ENCODE data around the gene EML1. TPM values are rescaled to one million over a fixed set of nuclear protein-coding genes. Genes with fewer than 3 reads are reported as not detected.

EML1 gene
- total RNA-seq, 1 experiment from 2014 or later, result 16.1 TPM

DNA sequence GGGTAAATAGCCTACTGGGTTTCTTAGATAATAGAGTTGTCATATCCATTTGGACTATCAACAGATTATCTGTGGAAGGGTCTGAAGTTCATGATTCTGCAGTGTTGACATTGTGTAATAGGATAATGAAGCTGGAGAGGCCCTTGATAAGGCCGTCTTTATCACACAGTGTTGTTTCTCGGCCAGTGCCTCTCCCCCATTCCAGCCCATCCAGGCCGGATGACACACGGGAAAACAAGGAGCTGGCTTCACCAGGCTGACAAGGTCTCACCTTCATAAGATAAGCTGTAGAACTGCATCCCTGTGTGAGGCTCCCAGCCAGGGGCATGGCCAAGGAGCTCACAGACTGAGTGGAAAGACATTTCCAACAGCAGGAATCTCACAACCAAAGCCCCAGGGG lies 8.7 kb upstream of the EML1 start (continued):
- TF ChIP-seq, protein P1, sequence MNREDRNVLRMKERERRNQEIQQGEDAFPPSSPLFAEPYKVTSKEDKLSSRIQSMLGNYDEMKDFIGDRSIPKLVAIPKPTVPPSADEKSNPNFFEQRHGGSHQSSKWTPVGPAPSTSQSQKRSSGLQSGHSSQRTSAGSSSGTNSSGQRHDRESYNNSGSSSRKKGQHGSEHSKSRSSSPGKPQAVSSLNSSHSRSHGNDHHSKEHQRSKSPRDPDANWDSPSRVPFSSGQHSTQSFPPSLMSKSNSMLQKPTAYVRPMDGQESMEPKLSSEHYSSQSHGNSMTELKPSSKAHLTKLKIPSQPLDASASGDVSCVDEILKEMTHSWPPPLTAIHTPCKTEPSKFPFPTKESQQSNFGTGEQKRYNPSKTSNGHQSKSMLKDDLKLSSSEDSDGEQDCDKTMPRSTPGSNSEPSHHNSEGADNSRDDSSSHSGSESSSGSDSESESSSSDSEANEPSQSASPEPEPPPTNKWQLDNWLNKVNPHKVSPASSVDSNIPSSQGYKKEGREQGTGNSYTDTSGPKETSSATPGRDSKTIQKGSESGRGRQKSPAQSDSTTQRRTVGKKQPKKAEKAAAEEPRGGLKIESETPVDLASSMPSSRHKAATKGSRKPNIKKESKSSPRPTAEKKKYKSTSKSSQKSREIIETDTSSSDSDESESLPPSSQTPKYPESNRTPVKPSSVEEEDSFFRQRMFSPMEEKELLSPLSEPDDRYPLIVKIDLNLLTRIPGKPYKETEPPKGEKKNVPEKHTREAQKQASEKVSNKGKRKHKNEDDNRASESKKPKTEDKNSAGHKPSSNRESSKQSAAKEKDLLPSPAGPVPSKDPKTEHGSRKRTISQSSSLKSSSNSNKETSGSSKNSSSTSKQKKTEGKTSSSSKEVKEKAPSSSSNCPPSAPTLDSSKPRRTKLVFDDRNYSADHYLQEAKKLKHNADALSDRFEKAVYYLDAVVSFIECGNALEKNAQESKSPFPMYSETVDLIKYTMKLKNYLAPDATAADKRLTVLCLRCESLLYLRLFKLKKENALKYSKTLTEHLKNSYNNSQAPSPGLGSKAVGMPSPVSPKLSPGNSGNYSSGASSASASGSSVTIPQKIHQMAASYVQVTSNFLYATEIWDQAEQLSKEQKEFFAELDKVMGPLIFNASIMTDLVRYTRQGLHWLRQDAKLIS (CRISPR knock-in tag; IDR thresholded peaks at IDR 0.05; ENCODE audit: borderline replicate concordance), result no peak

DNA sequence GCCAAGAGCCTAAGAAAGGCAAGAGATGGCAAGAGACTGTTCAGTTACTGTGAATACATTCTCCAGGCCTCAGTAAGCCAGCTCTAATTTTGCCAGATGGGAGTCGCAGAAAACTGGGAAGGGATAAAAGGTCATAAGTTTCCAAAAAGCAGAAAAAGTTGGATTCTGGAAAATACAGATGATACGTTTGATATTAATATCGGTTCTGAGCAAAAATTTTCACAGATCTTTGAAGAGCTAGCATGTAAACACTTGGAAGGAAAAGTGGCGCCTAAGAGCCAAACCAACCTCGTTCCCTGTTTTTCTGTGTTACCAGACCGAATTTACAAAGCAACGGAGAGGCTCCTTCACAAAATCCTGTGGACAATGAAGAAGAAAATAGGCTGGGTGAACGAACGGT lies 7.8 kb upstream of the EML1 start:
- H3K4me3 Mint-ChIP-seq, result no peak overlapping the region
- H3K27ac Mint-ChIP-seq, result no peak overlapping the region
- CTCF ChIA-PET, result no interaction called here
- H3K27me3 Mint-ChIP-seq (ENCODE audit: low read depth), result no peaks in the 10 kb centered on the region
- DNase-seq (ENCODE audit: low spot score) (no peak), ATAC-seq (no peak)
- peaks cover 12% of the 10 kb centered on the region for H3K4me1 Mint-ChIP-seq
- no peaks in the 10 kb centered on the region for H3K36me3 Mint-ChIP-seq
- no peaks in the 10 kb centered on the region for H3K9me3 Mint-ChIP-seq
- POLR2A ChIA-PET, result no interaction called here
- TF ChIP-seq, protein P1 (CRISPR knock-in tag; IDR thresholded peaks at IDR 0.05; ENCODE audit: borderline replicate concordance), result no peak
- TF ChIP-seq ZNF423 (CRISPR knock-in tag; IDR thresholded peaks at IDR 0.05), result no peak
- TF ChIP-seq, protein P2, sequence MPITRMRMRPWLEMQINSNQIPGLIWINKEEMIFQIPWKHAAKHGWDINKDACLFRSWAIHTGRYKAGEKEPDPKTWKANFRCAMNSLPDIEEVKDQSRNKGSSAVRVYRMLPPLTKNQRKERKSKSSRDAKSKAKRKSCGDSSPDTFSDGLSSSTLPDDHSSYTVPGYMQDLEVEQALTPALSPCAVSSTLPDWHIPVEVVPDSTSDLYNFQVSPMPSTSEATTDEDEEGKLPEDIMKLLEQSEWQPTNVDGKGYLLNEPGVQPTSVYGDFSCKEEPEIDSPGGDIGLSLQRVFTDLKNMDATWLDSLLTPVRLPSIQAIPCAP (CRISPR knock-in tag; IDR thresholded peaks at IDR 0.05), result no peak
- TF ChIP-seq FOXK1 (CRISPR knock-in tag; IDR thresholded peaks at IDR 0.05), result no peak
- TF ChIP-seq, protein P3, sequence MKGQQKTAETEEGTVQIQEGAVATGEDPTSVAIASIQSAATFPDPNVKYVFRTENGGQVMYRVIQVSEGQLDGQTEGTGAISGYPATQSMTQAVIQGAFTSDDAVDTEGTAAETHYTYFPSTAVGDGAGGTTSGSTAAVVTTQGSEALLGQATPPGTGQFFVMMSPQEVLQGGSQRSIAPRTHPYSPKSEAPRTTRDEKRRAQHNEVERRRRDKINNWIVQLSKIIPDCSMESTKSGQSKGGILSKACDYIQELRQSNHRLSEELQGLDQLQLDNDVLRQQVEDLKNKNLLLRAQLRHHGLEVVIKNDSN (CRISPR knock-in tag; IDR thresholded peaks at IDR 0.05), result no peak
- no peak for TF ChIP-seq OVOL2 (CRISPR knock-in tag; IDR thresholded peaks at IDR 0.05; ENCODE audit: borderline replicate concordance)
- TF ChIP-seq, protein P4, sequence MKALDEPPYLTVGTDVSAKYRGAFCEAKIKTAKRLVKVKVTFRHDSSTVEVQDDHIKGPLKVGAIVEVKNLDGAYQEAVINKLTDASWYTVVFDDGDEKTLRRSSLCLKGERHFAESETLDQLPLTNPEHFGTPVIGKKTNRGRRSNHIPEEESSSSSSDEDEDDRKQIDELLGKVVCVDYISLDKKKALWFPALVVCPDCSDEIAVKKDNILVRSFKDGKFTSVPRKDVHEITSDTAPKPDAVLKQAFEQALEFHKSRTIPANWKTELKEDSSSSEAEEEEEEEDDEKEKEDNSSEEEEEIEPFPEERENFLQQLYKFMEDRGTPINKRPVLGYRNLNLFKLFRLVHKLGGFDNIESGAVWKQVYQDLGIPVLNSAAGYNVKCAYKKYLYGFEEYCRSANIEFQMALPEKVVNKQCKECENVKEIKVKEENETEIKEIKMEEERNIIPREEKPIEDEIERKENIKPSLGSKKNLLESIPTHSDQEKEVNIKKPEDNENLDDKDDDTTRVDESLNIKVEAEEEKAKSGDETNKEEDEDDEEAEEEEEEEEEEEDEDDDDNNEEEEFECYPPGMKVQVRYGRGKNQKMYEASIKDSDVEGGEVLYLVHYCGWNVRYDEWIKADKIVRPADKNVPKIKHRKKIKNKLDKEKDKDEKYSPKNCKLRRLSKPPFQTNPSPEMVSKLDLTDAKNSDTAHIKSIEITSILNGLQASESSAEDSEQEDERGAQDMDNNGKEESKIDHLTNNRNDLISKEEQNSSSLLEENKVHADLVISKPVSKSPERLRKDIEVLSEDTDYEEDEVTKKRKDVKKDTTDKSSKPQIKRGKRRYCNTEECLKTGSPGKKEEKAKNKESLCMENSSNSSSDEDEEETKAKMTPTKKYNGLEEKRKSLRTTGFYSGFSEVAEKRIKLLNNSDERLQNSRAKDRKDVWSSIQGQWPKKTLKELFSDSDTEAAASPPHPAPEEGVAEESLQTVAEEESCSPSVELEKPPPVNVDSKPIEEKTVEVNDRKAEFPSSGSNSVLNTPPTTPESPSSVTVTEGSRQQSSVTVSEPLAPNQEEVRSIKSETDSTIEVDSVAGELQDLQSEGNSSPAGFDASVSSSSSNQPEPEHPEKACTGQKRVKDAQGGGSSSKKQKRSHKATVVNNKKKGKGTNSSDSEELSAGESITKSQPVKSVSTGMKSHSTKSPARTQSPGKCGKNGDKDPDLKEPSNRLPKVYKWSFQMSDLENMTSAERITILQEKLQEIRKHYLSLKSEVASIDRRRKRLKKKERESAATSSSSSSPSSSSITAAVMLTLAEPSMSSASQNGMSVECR (CRISPR knock-in tag; IDR thresholded peaks at IDR 0.05; ENCODE audit: borderline replicate concordance), result no peak
- TF ChIP-seq, protein P5, sequence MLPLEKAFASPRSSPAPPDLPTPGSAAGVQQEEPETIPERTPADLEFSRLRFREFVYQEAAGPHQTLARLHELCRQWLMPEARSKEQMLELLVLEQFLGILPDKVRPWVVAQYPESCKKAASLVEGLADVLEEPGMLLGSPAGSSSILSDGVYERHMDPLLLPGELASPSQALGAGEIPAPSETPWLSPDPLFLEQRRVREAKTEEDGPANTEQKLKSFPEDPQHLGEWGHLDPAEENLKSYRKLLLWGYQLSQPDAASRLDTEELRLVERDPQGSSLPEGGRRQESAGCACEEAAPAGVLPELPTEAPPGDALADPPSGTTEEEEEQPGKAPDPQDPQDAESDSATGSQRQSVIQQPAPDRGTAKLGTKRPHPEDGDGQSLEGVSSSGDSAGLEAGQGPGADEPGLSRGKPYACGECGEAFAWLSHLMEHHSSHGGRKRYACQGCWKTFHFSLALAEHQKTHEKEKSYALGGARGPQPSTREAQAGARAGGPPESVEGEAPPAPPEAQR (CRISPR knock-in tag; IDR thresholded peaks at IDR 0.05), result no peak
- TF ChIP-seq, protein P6, sequence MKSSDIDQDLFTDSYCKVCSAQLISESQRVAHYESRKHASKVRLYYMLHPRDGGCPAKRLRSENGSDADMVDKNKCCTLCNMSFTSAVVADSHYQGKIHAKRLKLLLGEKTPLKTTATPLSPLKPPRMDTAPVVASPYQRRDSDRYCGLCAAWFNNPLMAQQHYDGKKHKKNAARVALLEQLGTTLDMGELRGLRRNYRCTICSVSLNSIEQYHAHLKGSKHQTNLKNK (CRISPR knock-in tag; IDR thresholded peaks at IDR 0.05), result no peak
- TF ChIP-seq, protein P7, sequence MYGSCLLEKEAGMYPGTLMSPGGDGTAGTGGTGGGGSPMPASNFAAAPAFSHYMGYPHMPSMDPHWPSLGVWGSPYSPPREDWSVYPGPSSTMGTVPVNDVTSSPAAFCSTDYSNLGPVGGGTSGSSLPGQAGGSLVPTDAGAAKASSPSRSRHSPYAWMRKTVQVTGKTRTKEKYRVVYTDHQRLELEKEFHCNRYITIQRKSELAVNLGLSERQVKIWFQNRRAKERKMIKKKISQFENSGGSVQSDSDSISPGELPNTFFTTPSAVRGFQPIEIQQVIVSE (CRISPR knock-in tag; IDR thresholded peaks at IDR 0.05; ENCODE audit: borderline replicate concordance), result no peak
- no peak for TF ChIP-seq ZNF232 (CRISPR knock-in tag; IDR thresholded peaks at IDR 0.05)
- no peak for TF ChIP-seq KAT7 (CRISPR knock-in tag; IDR thresholded peaks at IDR 0.05; ENCODE audit: borderline replicate concordance)
- TF ChIP-seq EMX1 (CRISPR knock-in tag; IDR thresholded peaks at IDR 0.05), result no peak
- TF ChIP-seq CREM (CRISPR knock-in tag; IDR thresholded peaks at IDR 0.05), result no peak
- no peak for TF ChIP-seq ZBTB21 (CRISPR knock-in tag; IDR thresholded peaks at IDR 0.05; ENCODE audit: borderline replicate concordance)
- TF ChIP-seq, protein P8, sequence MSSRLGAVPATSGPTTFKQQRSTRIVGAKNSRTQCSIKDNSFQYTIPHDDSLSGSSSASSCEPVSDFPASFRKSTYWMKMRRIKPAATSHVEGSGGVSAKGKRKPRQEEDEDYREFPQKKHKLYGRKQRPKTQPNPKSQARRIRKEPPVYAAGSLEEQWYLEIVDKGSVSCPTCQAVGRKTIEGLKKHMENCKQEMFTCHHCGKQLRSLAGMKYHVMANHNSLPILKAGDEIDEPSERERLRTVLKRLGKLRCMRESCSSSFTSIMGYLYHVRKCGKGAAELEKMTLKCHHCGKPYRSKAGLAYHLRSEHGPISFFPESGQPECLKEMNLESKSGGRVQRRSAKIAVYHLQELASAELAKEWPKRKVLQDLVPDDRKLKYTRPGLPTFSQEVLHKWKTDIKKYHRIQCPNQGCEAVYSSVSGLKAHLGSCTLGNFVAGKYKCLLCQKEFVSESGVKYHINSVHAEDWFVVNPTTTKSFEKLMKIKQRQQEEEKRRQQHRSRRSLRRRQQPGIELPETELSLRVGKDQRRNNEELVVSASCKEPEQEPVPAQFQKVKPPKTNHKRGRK (CRISPR knock-in tag; IDR thresholded peaks at IDR 0.05; ENCODE audit: borderline replicate concordance), result no peak

Measured in WTC11 (cell line).